GM12891 (cell line): ENCODE data around the gene C11orf54. TPM values are rescaled to one million over a fixed set of nuclear protein-coding genes. Genes with fewer than 3 reads are reported as not detected.

ENCODE experiments used
- DNase-seq: peaks from one replicate; pipeline ENCODE4 v3.0.0; 2011; ENCODE audit warnings: low spot score; ENCODE audit not compliant: insufficient read length
- FAIRE-seq: peaks from 2 replicates; lab custom pipeline; 2011; peaks lifted over from hg19 to GRCh38; lab: Jason Lieb, UNC
- PAX5 ChIP-seq: IDR thresholded peaks from 2 replicates; pipeline ENCODE4 v1.6.1; 2011; ENCODE audit warnings: low read length, moderate library complexity, mild to moderate bottlenecking; ENCODE audit not compliant: insufficient read depth, severe bottlenecking
- POLR2A ChIP-seq: IDR thresholded peaks from 2 replicates; pipeline ENCODE4 v1.6.1; 2011; ENCODE audit warnings: low read depth, low read length, control low read depth
- POLR2AphosphoS5 ChIP-seq: IDR thresholded peaks from 2 replicates; pipeline ENCODE4 v1.6.1; 2011; ENCODE audit warnings: low read depth, low read length, control low read depth
- POU2F2 ChIP-seq: IDR thresholded peaks from 2 replicates; pipeline ENCODE4 v1.6.1; 2011; ENCODE audit warnings: low read depth, mild to moderate bottlenecking, control low read depth, low read length, moderate library complexity
- SPI1 ChIP-seq: IDR thresholded peaks from 2 replicates; pipeline ENCODE4 v1.6.1; 2011; ENCODE audit warnings: low read depth, low read length, control low read depth
- TAF1 ChIP-seq: IDR thresholded peaks from 2 replicates; pipeline ENCODE4 v1.6.1; 2011; ENCODE audit warnings: low read depth, low read length, control low read depth
- polyA plus RNA-seq: library from polyadenylated mRNA; unstranded; fragments of >200 nt; gene quantifications from one replicate; pipeline ENCODE4 v1.2.1, GENCODE V29; 2012; ENCODE audit warnings: low read depth, missing spikeins, inconsistent platforms; ENCODE audit not compliant: missing spikeins

C11orf54 gene
- polyA plus RNA-seq: 14.0 TPM

DNA sequence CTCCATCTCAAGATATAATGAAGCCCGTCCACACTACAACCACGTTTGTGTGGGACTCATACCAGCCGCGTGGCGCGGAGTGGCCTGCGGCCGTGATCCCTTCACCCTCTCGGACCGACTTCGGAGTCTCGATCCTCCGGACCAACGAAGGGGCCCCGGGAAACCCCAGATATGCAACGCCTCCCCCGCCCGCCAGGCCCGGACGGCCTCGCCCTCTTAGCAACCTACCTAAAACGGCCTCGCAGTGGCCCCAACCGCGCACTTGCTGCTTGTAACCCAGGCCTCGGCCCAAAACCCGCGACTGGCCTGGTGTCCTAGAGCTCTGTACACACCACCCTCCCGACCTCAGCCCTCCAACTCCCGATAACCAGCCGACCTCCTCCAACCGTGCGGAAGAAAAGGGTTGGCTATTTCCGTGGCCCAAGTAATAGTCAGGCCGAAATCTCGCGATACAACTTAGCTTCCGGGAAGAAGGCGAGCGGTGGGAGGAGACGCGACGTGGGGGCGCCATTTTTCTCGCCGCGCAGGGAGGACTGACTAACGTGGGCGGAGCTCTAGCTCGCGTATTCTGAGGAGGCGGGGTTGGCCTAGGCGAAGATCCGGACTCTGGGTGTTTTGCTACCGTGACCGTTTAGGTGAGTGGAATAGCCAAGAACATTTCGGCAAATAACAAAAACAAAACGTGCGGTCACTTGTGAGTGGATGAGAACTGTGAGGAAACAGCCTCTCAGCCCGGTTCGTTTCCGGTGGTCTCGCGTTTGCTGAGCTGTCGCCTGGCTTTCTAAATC, at the start of gene C11orf54, which contains the start of gene TAF1D:
Gene C11orf54 (plus strand): TSS at position 579 of the 788 bp plus-strand sequence. CDS start 5,722 bp downstream, outside the sequence.
Gene TAF1D (minus strand): TSS at position 402 of the 788 bp plus-strand sequence. CDS start 2,191 bp downstream, outside the sequence.
- TF ChIP-seq PAX5 (peak; percentile 67), TAF1 (peak; percentile 97), POU2F2 (peak; percentile 91), POLR2A (peak; percentile 98), POLR2AphosphoS5 (peak; percentile 99), SPI1 (no peak)
- FAIRE-seq (peak; percentile 89), DNase-seq (peak; percentile 74)

DNA sequence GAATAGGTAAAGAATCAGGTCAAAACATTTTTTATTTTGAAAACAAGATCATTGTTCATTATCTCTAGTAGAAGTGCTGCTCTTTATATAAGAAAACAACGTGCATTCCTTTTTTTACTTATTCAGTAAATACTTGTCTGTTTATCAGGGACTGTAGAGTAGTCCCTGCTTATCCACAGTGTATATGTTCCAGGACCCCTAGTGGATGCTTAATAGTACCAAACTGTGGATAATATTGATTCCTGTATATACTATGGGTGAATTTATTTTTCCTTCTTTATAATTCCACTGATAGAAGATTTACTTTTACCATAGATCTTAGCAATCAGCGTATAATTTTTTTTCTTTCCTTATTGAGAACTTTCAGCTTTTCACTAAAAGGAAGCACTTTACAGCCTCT, 47.4 kb upstream of the C11orf54 start:
- DNase-seq (no peak), FAIRE-seq (no peak)
- TF ChIP-seq POLR2A: no peak
- no peak for TF ChIP-seq POU2F2
- no peak for TF ChIP-seq POLR2AphosphoS5

DNA sequence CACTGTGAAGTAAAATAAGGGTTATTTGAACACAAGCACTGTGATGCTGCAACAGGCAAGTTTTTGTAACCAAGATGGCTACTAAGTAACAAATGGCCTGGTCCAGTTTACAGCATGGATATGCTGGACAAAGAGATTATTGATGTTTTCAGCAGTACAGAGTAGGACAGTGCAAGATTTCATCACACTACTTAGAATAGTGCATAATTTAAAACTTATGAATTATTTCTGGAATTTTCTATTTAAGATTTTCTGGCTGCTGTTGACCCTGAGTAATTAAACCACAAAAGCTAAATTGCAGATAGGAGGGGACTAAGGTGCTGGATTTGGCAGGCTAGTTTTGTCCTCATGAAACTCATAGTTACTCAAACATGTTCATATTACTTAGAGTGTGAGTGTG, 46.9 kb upstream of the C11orf54 start:
- no peak for FAIRE-seq
- no peak for DNase-seq
- TF ChIP-seq TAF1 (no peak), POLR2AphosphoS5 (no peak), SPI1 (no peak), PAX5 (no peak), POLR2A (no peak), POU2F2 (no peak)

DNA sequence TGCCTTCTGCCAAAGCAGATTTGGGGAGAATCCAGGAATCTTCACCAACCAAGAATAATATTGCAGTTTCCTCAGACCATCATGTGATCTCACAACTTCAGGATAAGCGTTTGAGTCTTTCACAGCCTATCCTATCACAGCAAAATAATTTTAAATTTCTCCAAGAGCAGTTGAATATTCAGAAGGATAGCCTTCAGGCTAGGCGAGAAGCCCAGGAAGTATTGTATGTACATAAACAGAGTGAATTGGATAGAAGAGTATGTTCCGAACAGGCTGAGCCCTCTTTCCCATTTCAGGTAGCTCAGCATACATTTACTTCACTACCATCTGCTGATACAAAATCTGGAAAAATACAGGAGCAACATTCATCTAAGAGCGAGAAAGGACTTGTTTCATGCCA, 43.9 kb upstream of the C11orf54 start:
- TF ChIP-seq TAF1 (no peak), SPI1 (no peak), PAX5 (no peak), POU2F2 (no peak), POLR2A (no peak), POLR2AphosphoS5 (no peak)
- no peak for FAIRE-seq

DNA sequence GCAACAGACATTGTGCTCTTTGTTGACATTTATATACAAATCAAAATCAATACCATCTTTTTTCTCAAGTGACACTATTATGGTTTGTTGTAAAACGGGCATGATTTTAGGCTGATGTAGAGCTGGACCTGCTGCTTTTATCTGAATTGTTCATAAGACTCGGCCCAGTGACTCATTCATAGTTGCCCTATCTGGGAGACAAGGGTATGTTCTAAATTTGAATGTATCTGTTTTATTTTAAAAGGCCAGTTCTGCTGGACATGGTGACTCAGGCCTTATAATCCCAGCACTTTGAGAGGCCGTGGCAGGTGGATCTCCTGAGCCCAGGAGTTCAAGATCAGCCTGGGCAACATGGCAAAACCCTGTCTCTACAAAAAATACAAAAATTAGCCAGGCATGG, 40.6 kb upstream of the C11orf54 start:
- no peak for TF ChIP-seq POLR2A
- TF ChIP-seq POLR2AphosphoS5: no peak
- no peak for TF ChIP-seq POU2F2
- TF ChIP-seq PAX5: no peak
- no peak for TF ChIP-seq TAF1
- TF ChIP-seq SPI1: no peak
- FAIRE-seq: no peak
- no peak for DNase-seq

More for the DNA sequence above, 43.9 kb upstream of the C11orf54 start:
- DNase-seq: no peak

DNA sequence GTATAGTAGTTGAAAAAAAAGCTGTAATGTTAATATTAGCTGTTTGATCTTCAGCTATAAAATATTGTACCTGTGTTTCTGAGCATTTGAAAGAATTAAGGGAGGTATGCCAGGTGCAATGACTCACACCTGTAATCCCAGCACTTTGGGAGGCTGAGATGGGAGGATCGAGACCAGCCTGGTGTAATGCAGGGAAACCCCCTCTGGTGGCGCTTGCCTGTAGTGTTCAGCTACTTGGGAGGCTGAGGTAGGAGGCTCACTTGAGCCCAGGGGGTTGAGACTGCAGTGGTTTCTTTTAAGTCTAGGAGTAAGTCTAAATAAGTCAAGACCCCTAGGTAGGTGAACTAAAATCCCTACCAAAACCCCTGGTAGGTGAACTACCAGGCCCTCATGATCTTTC, 37.2 kb upstream of the C11orf54 start:
- TF ChIP-seq SPI1 (no peak), POLR2AphosphoS5 (no peak), POU2F2 (no peak), PAX5 (no peak), TAF1 (no peak), POLR2A (no peak)
- FAIRE-seq: no peak
- no peak for DNase-seq

DNA sequence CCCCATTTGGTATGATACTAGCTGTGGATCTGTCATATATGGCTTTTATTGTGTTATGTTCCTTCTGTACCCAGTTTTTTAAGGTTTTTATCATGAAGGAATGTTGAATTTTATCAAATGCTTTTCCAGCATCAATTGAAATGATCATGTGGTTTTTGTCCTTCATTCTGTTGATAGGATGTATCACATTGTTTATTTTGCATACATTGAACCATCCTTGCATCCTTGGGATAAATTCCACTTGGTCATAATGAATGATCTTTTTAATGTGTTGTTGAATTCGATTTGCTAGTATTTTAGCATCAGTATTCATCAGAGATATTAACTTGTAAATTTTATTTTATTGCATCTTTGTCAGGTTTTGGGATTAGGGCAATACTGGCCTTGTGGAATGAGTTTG, 31.2 kb upstream of the C11orf54 start:
- DNase-seq (no peak), FAIRE-seq (no peak)
- TF ChIP-seq POU2F2 (no peak), PAX5 (no peak), SPI1 (no peak), TAF1 (no peak), POLR2AphosphoS5 (no peak), POLR2A (no peak)

DNA sequence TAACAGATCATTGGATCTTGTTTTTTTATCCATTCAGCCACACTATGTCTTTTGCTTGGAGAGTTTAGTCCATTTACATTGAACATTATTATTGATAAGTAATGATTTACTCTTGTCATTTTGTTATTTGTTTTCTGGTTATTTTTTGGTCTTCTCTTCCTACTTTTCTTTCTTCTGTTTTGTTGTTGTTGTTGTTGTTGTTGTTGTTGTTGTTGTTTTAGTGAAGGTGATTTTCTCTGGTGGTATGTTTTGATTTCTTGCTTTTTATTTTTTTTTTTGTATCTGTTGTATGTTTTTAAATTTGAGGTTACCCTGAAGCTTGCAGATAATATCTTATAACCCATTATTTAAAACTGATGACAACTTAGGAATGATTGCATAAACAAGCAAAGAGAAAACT, 28.8 kb upstream of the C11orf54 start:
- no peak for DNase-seq
- no peak for TF ChIP-seq POU2F2
- no peak for TF ChIP-seq SPI1
- TF ChIP-seq POLR2AphosphoS5: no peak
- TF ChIP-seq POLR2A: no peak
- no peak for TF ChIP-seq PAX5
- TF ChIP-seq TAF1: no peak
- no peak for FAIRE-seq

DNA sequence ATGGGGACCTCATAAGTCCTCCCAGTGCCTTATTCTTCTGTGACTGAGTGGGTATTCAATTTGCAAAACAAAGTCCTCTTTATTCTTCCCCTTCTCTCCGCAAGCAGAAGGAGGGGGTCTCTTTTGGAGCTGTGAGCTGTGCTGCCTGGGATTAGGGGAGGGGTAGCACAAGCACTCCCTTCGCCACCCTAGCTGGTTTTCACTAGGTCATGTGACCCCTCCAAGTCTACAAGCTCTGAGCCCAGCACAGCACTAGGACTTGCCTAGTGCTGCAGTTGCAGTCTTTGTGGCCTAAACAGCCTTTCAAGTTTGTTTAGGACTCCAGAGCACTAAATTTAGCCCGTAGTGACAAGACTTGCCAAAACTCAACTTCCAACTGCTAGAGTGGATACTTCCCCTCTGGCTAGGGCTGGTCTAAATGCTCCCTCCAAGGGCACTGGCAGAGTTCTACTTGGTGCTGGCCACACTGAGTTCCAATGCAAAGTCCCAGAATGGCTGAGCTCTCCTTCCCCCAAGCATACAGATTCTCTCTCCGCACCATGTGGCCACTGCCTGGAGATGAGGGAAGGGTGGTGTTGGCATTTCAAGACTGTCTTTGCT, 25.6 kb upstream of the C11orf54 start:
- DNase-seq (no peak), FAIRE-seq (no peak)
- TF ChIP-seq POLR2AphosphoS5: no peak
